ENCODE measurements around the gene ABI2.

The ABI2 gene

GRCh38 chr2:203484266-203485112 lies 156.3 kb downstream of the ABI2 start:
- peak; percentile 85 to 89 for ATAC-seq

- ATAC-seq, result no peak
Observed at GRCh38 chr2:203489531-203489930, 161.3 kb downstream of the ABI2 start.

GRCh38 chr2:203490391-203490790 lies 162.2 kb downstream of the ABI2 start:
- ATAC-seq, result no peak

GRCh38 chr2:203492965-203493364 lies 164.8 kb downstream of the ABI2 start:
- peak; percentile 75 to 86 for ATAC-seq

Measured in activated CD4-positive, CD25-positive, alpha-beta regulatory T cell treated with anti-CD3 and anti-CD28 coated beads, Interleukin-2, amount 50 U/mL, for 24 hours (primary cell).